Endometrium (tissue), 2 donors: ENCODE results near the gene LHX8.
"Not testable (repeated sequence)": the region's sequence is repeated elsewhere in the genome, so short reads cannot be mapped to it uniquely, and the experiment has no call there.

Source experiments
- FAIRE-seq: peaks from 2 replicates; lab custom pipeline; 2012; peaks lifted over from hg19 to GRCh38; lab: Jason Lieb, UNC
- donor health status: control.
- donor health status: control.

Gene LHX8

GRCh38 chr1:75133750-75134646, at the start of gene LHX8:
Gene LHX8 (plus strand): TSS chr1:75134388. CDS start chr1:75136615, 2,227 bp downstream.
- no peak for FAIRE-seq

- FAIRE-seq = no peak
Measured at GRCh38 chr1:75085931-75086330, 48.3 kb upstream of the LHX8 start.

- FAIRE-seq = no peak
Measured at GRCh38 chr1:75087278-75087677, 46.9 kb upstream of the LHX8 start.

- no peak for FAIRE-seq
Measured at GRCh38 chr1:75092141-75092540, 42.0 kb upstream of the LHX8 start.

- no peak for FAIRE-seq
Measured at GRCh38 chr1:75097654-75098053, 36.5 kb upstream of the LHX8 start.

GRCh38 chr1:75099581-75099980, 34.6 kb upstream of the LHX8 start:
- no peak for FAIRE-seq

GRCh38 chr1:75100481-75101092, 33.6 kb upstream of the LHX8 start:
- no peak for FAIRE-seq

- not testable (repeated sequence) for FAIRE-seq
Measured at GRCh38 chr1:75112362-75112951, 21.7 kb upstream of the LHX8 start.

GRCh38 chr1:75115654-75116053, 18.5 kb upstream of the LHX8 start:
- FAIRE-seq = no peak

GRCh38 chr1:75123756-75124155, 10.4 kb upstream of the LHX8 start:
- no peak for FAIRE-seq

GRCh38 chr1:75124510-75124909, 9.7 kb upstream of the LHX8 start:
- no peak for FAIRE-seq

- FAIRE-seq = no peak
Measured at GRCh38 chr1:75125161-75125726, 8.9 kb upstream of the LHX8 start.

GRCh38 chr1:75126611-75127101, 7.5 kb upstream of the LHX8 start:
- no peak for FAIRE-seq

GRCh38 chr1:75127916-75128717, 6.1 kb upstream of the LHX8 start:
- FAIRE-seq = no peak

GRCh38 chr1:75129660-75129982, 4.6 kb upstream of the LHX8 start:
- FAIRE-seq = no peak

GRCh38 chr1:75129983-75130789, 4.0 kb upstream of the LHX8 start:
- no peak for FAIRE-seq

- no peak for FAIRE-seq
Measured at GRCh38 chr1:75130865-75131564, 3.2 kb upstream of the LHX8 start.

GRCh38 chr1:75131565-75132241, 2.5 kb upstream of the LHX8 start:
- no peak for FAIRE-seq

- FAIRE-seq = no peak
Measured at GRCh38 chr1:75132242-75132811, 1.9 kb upstream of the LHX8 start.
